Mammary epithelial cell (primary cell): ENCODE data around the gene BMERB1.

Source experiments
- EZH2 ChIP-seq: IDR thresholded peaks from 2 replicates; pipeline ENCODE4 v1.6.1; 2012; ENCODE audit warnings: low read length, inconsistent platforms, borderline replicate concordance
- TF ChIP-seq, protein P1 (sequence below), 2 donors: IDR thresholded peaks in 1 of 2; conservative IDR thresholded peaks in 1 of 2; 2 replicates each; pipeline ENCODE4 v1.5.1; 2011 to 2012; ENCODE audit warnings: inconsistent platforms in 2 of 2, low read length in 2 of 2, mild to moderate bottlenecking in 2 of 2, control low read depth in 1 of 2, low read depth in 1 of 2; ENCODE audit not compliant: insufficient read depth in 1 of 2; ENCODE audit errors: extremely low read depth in 1 of 2

DNA sequence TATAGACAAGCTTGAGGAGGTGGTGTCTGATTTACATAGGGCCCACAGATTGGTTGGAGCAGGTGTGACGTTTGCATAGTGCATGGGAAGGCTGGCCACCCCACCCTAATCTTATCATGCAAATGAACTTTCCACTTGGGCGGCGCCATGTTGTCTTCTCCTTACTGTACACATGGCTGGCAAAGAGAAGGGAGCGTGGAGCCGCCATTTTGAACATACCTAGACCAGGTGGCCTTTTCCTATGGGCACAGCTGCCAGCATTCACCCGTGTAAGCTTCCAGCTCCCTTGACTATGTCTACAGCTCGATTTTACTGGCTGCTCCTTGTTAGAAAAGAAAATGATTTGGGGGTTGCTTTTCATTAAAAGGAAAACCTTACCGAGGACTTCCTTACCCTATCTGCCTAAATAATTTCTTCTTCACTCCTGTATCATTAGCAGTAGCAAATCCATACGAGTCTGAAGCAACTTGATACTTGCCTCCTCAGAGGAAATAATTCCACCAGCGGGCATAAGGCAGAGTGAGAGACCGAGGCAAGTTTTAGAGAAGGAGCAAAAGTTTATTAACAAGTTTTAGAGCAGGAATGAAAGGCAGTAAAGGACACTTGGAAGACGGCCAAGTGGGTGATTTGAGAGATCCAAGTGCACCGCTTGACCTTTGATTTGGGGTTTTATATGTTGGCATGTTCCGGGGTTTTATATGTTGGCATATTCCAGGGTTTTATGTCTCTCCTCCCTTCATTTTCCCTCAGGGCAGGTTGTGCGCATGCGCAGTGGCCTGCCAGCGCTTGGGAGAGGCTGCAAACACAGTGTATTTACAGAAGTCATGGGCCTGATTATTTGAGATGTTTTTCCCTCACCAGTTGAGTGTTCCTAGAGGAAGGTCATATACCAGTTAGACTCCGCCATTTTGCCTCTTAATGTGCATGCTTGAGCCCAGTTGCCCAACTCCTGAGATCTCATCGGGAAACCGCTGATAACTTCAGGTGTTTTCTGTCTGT is 142.9 kb downstream of the BMERB1 start:
- no peak for TF ChIP-seq EZH2
- TF ChIP-seq, protein P1, sequence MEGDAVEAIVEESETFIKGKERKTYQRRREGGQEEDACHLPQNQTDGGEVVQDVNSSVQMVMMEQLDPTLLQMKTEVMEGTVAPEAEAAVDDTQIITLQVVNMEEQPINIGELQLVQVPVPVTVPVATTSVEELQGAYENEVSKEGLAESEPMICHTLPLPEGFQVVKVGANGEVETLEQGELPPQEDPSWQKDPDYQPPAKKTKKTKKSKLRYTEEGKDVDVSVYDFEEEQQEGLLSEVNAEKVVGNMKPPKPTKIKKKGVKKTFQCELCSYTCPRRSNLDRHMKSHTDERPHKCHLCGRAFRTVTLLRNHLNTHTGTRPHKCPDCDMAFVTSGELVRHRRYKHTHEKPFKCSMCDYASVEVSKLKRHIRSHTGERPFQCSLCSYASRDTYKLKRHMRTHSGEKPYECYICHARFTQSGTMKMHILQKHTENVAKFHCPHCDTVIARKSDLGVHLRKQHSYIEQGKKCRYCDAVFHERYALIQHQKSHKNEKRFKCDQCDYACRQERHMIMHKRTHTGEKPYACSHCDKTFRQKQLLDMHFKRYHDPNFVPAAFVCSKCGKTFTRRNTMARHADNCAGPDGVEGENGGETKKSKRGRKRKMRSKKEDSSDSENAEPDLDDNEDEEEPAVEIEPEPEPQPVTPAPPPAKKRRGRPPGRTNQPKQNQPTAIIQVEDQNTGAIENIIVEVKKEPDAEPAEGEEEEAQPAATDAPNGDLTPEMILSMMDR (conservative IDR thresholded peaks at IDR 0.05 in 1 of 2, IDR thresholded peaks at IDR 0.05 in 1 of 2; ENCODE audit: extremely low read depth in 1 of 2, insufficient read depth in 1 of 2, low read depth in 1 of 2, low read length in 2 of 2): no peak
